Measurements from ENCODE around the gene HAUS7. TPM values are rescaled to one million over a fixed set of nuclear protein-coding genes. Genes with fewer than 3 reads are reported as not detected.

The HAUS7 gene
- total and polyA plus RNA-seq, 2 experiments from 2014 or later, result 59.8 to 77.9 TPM

- no peak for TF ChIP-seq ZNF462 (CRISPR knock-in tag; IDR thresholded peaks at IDR 0.05)
- no peak for TF ChIP-seq ZNF114 (CRISPR knock-in tag; IDR thresholded peaks at IDR 0.05)
- no peak for TF ChIP-seq POLR2AphosphoS5 (IDR thresholded peaks at IDR 0.05; ENCODE audit: low read depth)
- TF ChIP-seq STAT1 (IDR thresholded peaks at IDR 0.05; ENCODE audit: unreplicated experiment), result no peak
- no peak for TF ChIP-seq CTCF (conservative IDR thresholded peaks at IDR 0.05; ENCODE audit: low read depth in 2 of 2)
- no peak for TF ChIP-seq CREB1 (CRISPR knock-in tag; IDR thresholded peaks at IDR 0.05; ENCODE audit: low read depth)
Measured at GRCh38 chrX:153512501-153512893, 42.1 kb upstream of the HAUS7 start (continued).

GRCh38 chrX:153511784-153512500, 41.6 kb upstream of the HAUS7 start:
- H3F3A ChIP-seq (replicated peaks; ENCODE audit: low read depth), result no peaks in the 10 kb centered on the region
- H3K79me2 ChIP-seq (replicated peaks; ENCODE audit: insufficient read depth), result no peaks in the 10 kb centered on the region
- H3K4me2 ChIP-seq, result no peak overlapping the region
- ATAC-seq (no peak), DNase-seq (ENCODE audit: low spot score) (no peak)
- no peak overlapping the region for H2AFZ ChIP-seq
- H4K20me1 ChIP-seq (replicated peaks; ENCODE audit: insufficient read depth), result no peaks in the 10 kb centered on the region
- H3K36me3 ChIP-seq (ENCODE audit: insufficient read depth), result no peaks in the 10 kb centered on the region
- H3K27ac Mint-ChIP-seq, result no peak overlapping the region
- no peaks in the 10 kb centered on the region; the same call in 2 of the 3 replicates for H3K9me3 Mint-ChIP-seq
- H3K27me3 Mint-ChIP-seq (ENCODE audit: insufficient read depth, low read depth, poor library complexity), result peaks cover 15% of the 10 kb centered on the region
- H3K4me3 Mint-ChIP-seq, result no peak overlapping the region
- H3K27ac ChIP-seq (ENCODE audit: low read depth), result no peak overlapping the region
- H3K27me3 ChIP-seq (ENCODE audit: insufficient read depth), result peaks cover 10% of the 10 kb centered on the region
- H3K36me3 Mint-ChIP-seq (ENCODE audit: low read depth), result no peaks in the 10 kb centered on the region; the same call in 2 of the 3 replicates
- peaks cover 3% of the 10 kb centered on the region; the same call in 2 of the 3 replicates for H3K4me1 Mint-ChIP-seq
- H3K9me2 ChIP-seq (ENCODE audit: insufficient read depth), result no peaks in the 10 kb centered on the region
- H3K4me3 ChIP-seq, result no peak overlapping the region
- no peaks in the 10 kb centered on the region for H3K4me1 ChIP-seq (ENCODE audit: insufficient read depth)
- no peak for TF ChIP-seq CREB1 (CRISPR knock-in tag; IDR thresholded peaks at IDR 0.05; ENCODE audit: low read depth)
- TF ChIP-seq REST (IDR thresholded peaks at IDR 0.05; ENCODE audit: unreplicated experiment), result no peak
- TF ChIP-seq CTCF (conservative IDR thresholded peaks at IDR 0.05; ENCODE audit: low read depth in 2 of 2), result no peak
- TF ChIP-seq EZH2 (IDR thresholded peaks at IDR 0.05; ENCODE audit: low read depth, unreplicated experiment), result no peak

Data from GM23338 (cell line).